Neural cell (in vitro differentiated cells): ENCODE data around the gene NUDT12. TPM values are rescaled to one million over a fixed set of nuclear protein-coding genes. Genes with fewer than 3 reads are reported as not detected.

ENCODE experiments used
- H2AFZ ChIP-seq: fragments of 200-600, 300-800 bp; sonication (generic), shearing (Covaris generic); 2 replicates; pipeline ENCODE4 v1.6.0; 2014; ENCODE audit warnings: low read depth, mild to moderate bottlenecking, antibody characterized with exemption, low read length, moderate library complexity
- H3F3A ChIP-seq: fragments of 200-600 bp; shearing (Covaris generic); 2 replicates; pipeline ENCODE4 v1.6.1; 2016; ENCODE audit warnings: mild to moderate bottlenecking, moderate library complexity, mixed read lengths, antibody characterized with exemption, low read length; ENCODE audit not compliant: insufficient read depth, poor library complexity, severe bottlenecking
- H3K27ac ChIP-seq: fragments of 200-600, 300-800 bp; sonication (generic), shearing (Covaris generic); 2 replicates; pipeline ENCODE4 v1.5.1; 2014; ENCODE audit warnings: mild to moderate bottlenecking, low read length, moderate library complexity
- H3K27me3 ChIP-seq: fragments of 300-800, 200-600 bp; sonication (generic), shearing (Covaris generic); 2 replicates; pipeline ENCODE4 v1.6.0; 2014; ENCODE audit warnings: mild to moderate bottlenecking, low read depth, low read length, moderate library complexity; ENCODE audit not compliant: insufficient read depth
- H3K36me3 ChIP-seq: fragments of 300-800, 200-600 bp; sonication (generic), shearing (Covaris generic); 2 replicates; pipeline ENCODE4 v1.5.1; 2014; ENCODE audit warnings: mild to moderate bottlenecking, antibody characterized with exemption, low read length, moderate library complexity; ENCODE audit not compliant: insufficient read depth
- H3K4me2 ChIP-seq: fragments of 300-800, 200-600 bp; sonication (generic), shearing (Covaris generic); 2 replicates; pipeline ENCODE4 v1.6.0; 2014; ENCODE audit warnings: mild to moderate bottlenecking, low read length
- H3K4me3 ChIP-seq: fragments of 300-800, 200-600 bp; sonication (generic), shearing (Covaris generic); 2 replicates; pipeline ENCODE4 v1.5.1; 2014; ENCODE audit warnings: mild to moderate bottlenecking, low read length, moderate library complexity
- H3K79me2 ChIP-seq: fragments of 200-600 bp; shearing (Covaris generic); replicated peaks from 2 replicates; pipeline ENCODE4 v1.6.0; 2014; ENCODE audit warnings: mild to moderate bottlenecking, low read length, moderate library complexity; ENCODE audit not compliant: insufficient read depth
- H3K9ac ChIP-seq: fragments of 300-800, 200-600 bp; sonication (generic), shearing (Covaris generic); 2 replicates; pipeline ENCODE4 v1.6.1; 2016; ENCODE audit warnings: mild to moderate bottlenecking, low read length, mixed read lengths
- H3K9me2 ChIP-seq: fragments of 200-600 bp; shearing (Covaris generic); 2 replicates; pipeline ENCODE4 v1.6.1; 2016; ENCODE audit warnings: mild to moderate bottlenecking, low read length, mixed read lengths; ENCODE audit not compliant: insufficient read depth
- H3K9me3 ChIP-seq: fragments of 200-600, 300-800 bp; sonication (generic), shearing (Covaris generic); 2 replicates; pipeline ENCODE4 v1.6.1; 2016; ENCODE audit warnings: mild to moderate bottlenecking, mixed run types, low read length, moderate library complexity, mixed read lengths
- H4K20me1 ChIP-seq: fragments of 200-600 bp; shearing (Covaris generic); 2 replicates; pipeline ENCODE4 v1.6.1; 2016; ENCODE audit warnings: mild to moderate bottlenecking, mixed run types; ENCODE audit not compliant: insufficient read depth
- EP300 ChIP-seq: fragments of 450-650 bp; conservative IDR thresholded peaks from 2 replicates; pipeline ENCODE4 v1.6.1; 2014; ENCODE audit warnings: antibody characterized with exemption, mild to moderate bottlenecking, moderate library complexity; ENCODE audit not compliant: poor library complexity, severe bottlenecking
- EZH2 ChIP-seq: fragments of 200-600, 300-800 bp; shearing (Covaris generic), sonication (generic); IDR thresholded peaks from 2 replicates; pipeline ENCODE4 v1.6.1; 2014; ENCODE audit warnings: antibody characterized with exemption, low read length, borderline replicate concordance, mild to moderate bottlenecking; ENCODE audit not compliant: insufficient read depth, poor library complexity, severe bottlenecking
- MXI1 ChIP-seq: fragments of 450-650 bp; conservative IDR thresholded peaks from 2 replicates; pipeline ENCODE4 v1.6.1; 2014; ENCODE audit warnings: antibody characterized with exemption, mild to moderate bottlenecking; ENCODE audit not compliant: poor library complexity, severe bottlenecking
- POLR2AphosphoS5 ChIP-seq: IDR thresholded peaks from 2 replicates; pipeline ENCODE4 v1.6.1; 2012
- RAD21 ChIP-seq: fragments of 450-650 bp; conservative IDR thresholded peaks from 2 replicates; pipeline ENCODE4 v1.6.1; 2014; ENCODE audit warnings: antibody characterized with exemption, mild to moderate bottlenecking, moderate library complexity
- REST ChIP-seq: IDR thresholded peaks from 2 replicates; pipeline ENCODE4 v1.6.1; 2012; ENCODE audit warnings: borderline replicate concordance
- SMC3 ChIP-seq: fragments of 450-650 bp; conservative IDR thresholded peaks from 2 replicates; pipeline ENCODE4 v1.6.1; 2014; ENCODE audit warnings: antibody characterized with exemption, mild to moderate bottlenecking, moderate library complexity; ENCODE audit not compliant: poor library complexity
- TAF1 ChIP-seq: IDR thresholded peaks from 2 replicates; pipeline ENCODE4 v1.6.1; 2012; ENCODE audit warnings: low read depth
- polyA plus RNA-seq: library from polyadenylated mRNA; depleted of rRNA; stranded (reverse); fragments of >200 nt; gene quantifications from 2 replicates; pipeline ENCODE4 v1.2.3, GENCODE V29; 2014
- TF ChIP-seq, protein P1 (sequence below): fragments of 450-650 bp; IDR thresholded peaks from 2 replicates; pipeline ENCODE4 v1.5.1; 2014; ENCODE audit warnings: antibody characterized with exemption, mild to moderate bottlenecking, moderate library complexity; ENCODE audit not compliant: poor library complexity, severe bottlenecking

The NUDT12 gene
- polyA plus RNA-seq, 1 donor from 2014 or later, result 22.8 TPM

DNA sequence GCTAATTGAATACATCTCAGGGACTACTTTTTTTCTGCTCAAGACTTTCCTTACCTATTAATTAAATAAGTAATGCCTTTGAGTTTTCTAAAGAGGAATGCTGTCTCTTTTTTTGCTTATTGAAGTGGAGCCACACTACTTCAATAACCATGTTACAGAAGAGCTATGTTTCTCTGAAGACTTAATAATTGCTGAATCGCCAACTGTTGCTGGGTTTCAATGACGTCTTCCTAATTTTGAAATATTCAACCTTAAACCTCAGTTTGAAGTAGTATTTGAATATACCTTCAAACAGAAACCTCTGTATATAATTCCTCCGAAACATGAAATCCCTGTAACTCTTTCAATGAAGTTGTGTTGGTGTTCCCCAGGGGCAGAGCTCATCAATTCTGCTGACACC is 21.0 kb downstream of the NUDT12 start:
- no peaks in the 10 kb centered on the region for H3K27me3 ChIP-seq
- H4K20me1 ChIP-seq, result no peaks in the 10 kb centered on the region
- H3K36me3 ChIP-seq, result no peaks in the 10 kb centered on the region
- H3K79me2 ChIP-seq, result no peaks in the 10 kb centered on the region
- H3K27ac ChIP-seq, result no peak overlapping the region
- H2AFZ ChIP-seq, result no peak overlapping the region
- H3K4me3 ChIP-seq, result no peak overlapping the region
- no peaks in the 10 kb centered on the region for H3K9me2 ChIP-seq
- no peaks in the 10 kb centered on the region for H3K9me3 ChIP-seq
- H3K4me2 ChIP-seq, result no peak overlapping the region
- H3K9ac ChIP-seq, result no peak overlapping the region
- TF ChIP-seq, protein P1, sequence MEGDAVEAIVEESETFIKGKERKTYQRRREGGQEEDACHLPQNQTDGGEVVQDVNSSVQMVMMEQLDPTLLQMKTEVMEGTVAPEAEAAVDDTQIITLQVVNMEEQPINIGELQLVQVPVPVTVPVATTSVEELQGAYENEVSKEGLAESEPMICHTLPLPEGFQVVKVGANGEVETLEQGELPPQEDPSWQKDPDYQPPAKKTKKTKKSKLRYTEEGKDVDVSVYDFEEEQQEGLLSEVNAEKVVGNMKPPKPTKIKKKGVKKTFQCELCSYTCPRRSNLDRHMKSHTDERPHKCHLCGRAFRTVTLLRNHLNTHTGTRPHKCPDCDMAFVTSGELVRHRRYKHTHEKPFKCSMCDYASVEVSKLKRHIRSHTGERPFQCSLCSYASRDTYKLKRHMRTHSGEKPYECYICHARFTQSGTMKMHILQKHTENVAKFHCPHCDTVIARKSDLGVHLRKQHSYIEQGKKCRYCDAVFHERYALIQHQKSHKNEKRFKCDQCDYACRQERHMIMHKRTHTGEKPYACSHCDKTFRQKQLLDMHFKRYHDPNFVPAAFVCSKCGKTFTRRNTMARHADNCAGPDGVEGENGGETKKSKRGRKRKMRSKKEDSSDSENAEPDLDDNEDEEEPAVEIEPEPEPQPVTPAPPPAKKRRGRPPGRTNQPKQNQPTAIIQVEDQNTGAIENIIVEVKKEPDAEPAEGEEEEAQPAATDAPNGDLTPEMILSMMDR, result no peak
- no peak for TF ChIP-seq RAD21
- TF ChIP-seq EZH2, result no peak
- TF ChIP-seq REST, result no peak
- no peak for TF ChIP-seq TAF1
- TF ChIP-seq SMC3, result no peak
- no peak for TF ChIP-seq EP300
- TF ChIP-seq MXI1, result no peak
- TF ChIP-seq POLR2AphosphoS5, result no peak
- no peaks in the 10 kb centered on the region for H3F3A ChIP-seq

GRCh38 chr5:103541114-103541513 is 21.5 kb downstream of the NUDT12 start:
- H2AFZ ChIP-seq, result no peak overlapping the region
- H4K20me1 ChIP-seq, result no peaks in the 10 kb centered on the region
- H3K4me3 ChIP-seq, result no peak overlapping the region
- H3K9me2 ChIP-seq, result no peaks in the 10 kb centered on the region
- TF ChIP-seq POLR2AphosphoS5, result no peak
- TF ChIP-seq, protein P1, result no peak
- H3K4me2 ChIP-seq, result no peak overlapping the region
- H3K9me3 ChIP-seq, result no peaks in the 10 kb centered on the region
- no peak overlapping the region for H3K27ac ChIP-seq
- no peaks in the 10 kb centered on the region for H3K36me3 ChIP-seq
- no peaks in the 10 kb centered on the region for H3K79me2 ChIP-seq
- H3K9ac ChIP-seq, result no peak overlapping the region
- no peaks in the 10 kb centered on the region for H3K27me3 ChIP-seq
- H3F3A ChIP-seq, result no peaks in the 10 kb centered on the region
